SH-SY5Y (cell line): ENCODE results near the gene C2CD4A.

ENCODE experiments used
- GATA2 ChIP-seq: IDR thresholded peaks from 2 replicates; pipeline ENCODE4 v1.6.1; 2011; ENCODE audit warnings: mild to moderate bottlenecking, low read depth, low read length
- GATA3 ChIP-seq: IDR thresholded peaks from 2 replicates; pipeline ENCODE4 v1.6.1; 2011; ENCODE audit warnings: low read depth, mild to moderate bottlenecking, low read length, moderate library complexity

DNA sequence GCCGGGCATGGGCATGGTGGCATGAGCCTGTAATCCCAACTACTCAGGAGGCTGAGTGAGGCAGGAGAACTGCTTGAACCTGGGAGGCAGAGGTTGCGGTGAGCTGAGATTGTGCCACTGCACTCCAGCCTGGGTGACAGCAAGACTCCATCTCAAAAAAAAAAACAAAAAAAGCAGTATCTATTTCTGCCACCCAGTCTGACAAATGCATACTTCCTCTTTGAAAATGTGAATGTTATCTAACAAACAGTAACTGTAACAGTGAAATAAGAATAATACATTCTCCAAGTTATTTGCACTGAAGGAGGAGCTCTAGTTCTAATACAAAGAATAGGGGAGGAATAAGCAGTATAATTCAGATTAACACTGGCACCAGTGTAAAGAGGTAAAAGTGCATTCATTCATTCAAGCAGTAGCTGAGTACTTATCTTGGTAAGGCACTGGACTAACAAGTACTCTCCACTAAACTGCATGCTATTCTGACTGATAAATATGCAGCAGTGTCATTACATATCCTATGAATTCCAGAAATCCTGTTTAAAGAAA is 19.4 kb upstream of the C2CD4A start:
- TF ChIP-seq GATA2, result no peak
- TF ChIP-seq GATA3, result no peak
